Endothelial cell of umbilical vein (primary cell): Measurements from ENCODE around the gene COL5A1. TPM values are rescaled to one million over a fixed set of nuclear protein-coding genes. Genes with fewer than 3 reads are reported as not detected.

Experiments used
- BruUV-seq: library from RNA; stranded (reverse); fragments of 400-500 nt; replicated peaks from 2 replicates; lab custom pipeline; 2021; lab: Mats Ljungman, UMichigan
- CTCF ChIA-PET: fragments of 300-600, 350-600 bp; sonication (Branson Sonifier 250); formaldehyde crosslinking; loops from one replicate; lab custom pipeline; 2021; ENCODE audit warnings: antibody characterized with exemption, inconsistent platforms; lab: Charles Lee
- POLR2A ChIA-PET: fragments of 300-600, 350-600 bp; sonication (Branson Sonifier 250); formaldehyde crosslinking; loops from one replicate; lab custom pipeline; 2021; ENCODE audit warnings: antibody characterized with exemption, inconsistent platforms; lab: Charles Lee
- DNase-seq: peaks from one replicate; pipeline ENCODE4 v3.0.0-alpha.2; 2011; ENCODE audit warnings: low read depth, low spot score
- FAIRE-seq: peaks from 2 replicates; lab custom pipeline; 2011; peaks lifted over from hg19 to GRCh38; lab: Jason Lieb, UNC
- H2AFZ ChIP-seq: 2 replicates; pipeline ENCODE4 v1.6.0; 2012; ENCODE audit warnings: low read depth, low read length, control low read depth, inconsistent platforms
- H3K27ac ChIP-seq: 2 replicates; pipeline ENCODE4 v1.5.1; 2011; ENCODE audit warnings: low read depth, mild to moderate bottlenecking, control low read depth, low read length, moderate library complexity; ENCODE audit not compliant: insufficient read depth
- H3K27me3 ChIP-seq, 2 experiments: 2 replicates each; pipeline versions ENCODE4 v1.6.0 to v1.6.1; 2011; ENCODE audit warnings: low read length in 2 of 2, mixed read lengths in 1 of 2; ENCODE audit not compliant: control insufficient read depth in 2 of 2, insufficient read depth in 2 of 2
- H3K36me3 ChIP-seq, 2 experiments: 2 replicates in 1 of 2; 3 replicates in 1 of 2; pipeline ENCODE4 v1.5.1; 2011; ENCODE audit warnings: low read length in 2 of 2, mild to moderate bottlenecking in 1 of 2, moderate library complexity in 1 of 2; ENCODE audit not compliant: control insufficient read depth in 2 of 2, insufficient read depth in 2 of 2; ENCODE audit errors: extremely low read depth in 1 of 2
- H3K4me1 ChIP-seq: 3 replicates; pipeline ENCODE4 v1.5.1; 2011; ENCODE audit warnings: mild to moderate bottlenecking, low read length; ENCODE audit not compliant: control insufficient read depth, insufficient read depth; ENCODE audit errors: extremely low read depth
- H3K4me2 ChIP-seq: 2 replicates; pipeline ENCODE4 v1.6.1; 2011; ENCODE audit warnings: low read length, control low read depth, mixed read lengths; ENCODE audit not compliant: insufficient read depth
- H3K4me3 ChIP-seq, 3 experiments: fragments of 200-600 bp in 1 of 3; sonication (generic), shearing (Covaris generic) in 1 of 3; replicated peaks in 1 of 3; 2 replicates each; pipeline ENCODE4 v1.5.1; 2011 to 2016; ENCODE audit warnings: control low read depth in 3 of 3, low read length in 3 of 3, mild to moderate bottlenecking in 2 of 3, inconsistent platforms in 1 of 3, low read depth in 1 of 3, moderate library complexity in 1 of 3; ENCODE audit not compliant: insufficient read depth in 1 of 3
- H3K79me2 ChIP-seq: 2 replicates; pipeline ENCODE4 v1.6.0; 2012; ENCODE audit warnings: low read length, inconsistent platforms; ENCODE audit not compliant: control insufficient read depth, insufficient read depth
- H3K9ac ChIP-seq: replicated peaks from 2 replicates; pipeline ENCODE3; 2011; ENCODE audit warnings: low read length, control low read depth; ENCODE audit not compliant: insufficient read depth; ENCODE audit errors: extremely low read depth
- H3K9me1 ChIP-seq: replicated peaks from 3 replicates; pipeline ENCODE4 v1.6.0; 2011; ENCODE audit warnings: mild to moderate bottlenecking, low read length; ENCODE audit not compliant: control insufficient read depth, insufficient read depth; ENCODE audit errors: extremely low read depth
- H3K9me3 ChIP-seq: replicated peaks from 2 replicates; pipeline ENCODE4 v1.5.1; 2012; ENCODE audit warnings: low read length, inconsistent platforms; ENCODE audit not compliant: control insufficient read depth, insufficient read depth
- H4K20me1 ChIP-seq: replicated peaks from 2 replicates; pipeline ENCODE3; 2011; ENCODE audit warnings: mild to moderate bottlenecking, low read length; ENCODE audit not compliant: control insufficient read depth, insufficient read depth; ENCODE audit errors: extremely low read depth
- CTCF ChIP-seq, 2 donors: IDR thresholded peaks; 1 replicate in 1 of 2; 2 replicates in 1 of 2; pipeline ENCODE4 v1.5.1; 2011; ENCODE audit warnings: low read length in 2 of 2, mild to moderate bottlenecking in 2 of 2, moderate library complexity in 2 of 2, control low read depth in 1 of 2, inconsistent platforms in 1 of 2, low read depth in 1 of 2; ENCODE audit not compliant: insufficient read depth in 1 of 2; ENCODE audit errors: extremely low read depth in 1 of 2
- EZH2 ChIP-seq: IDR thresholded peaks from 2 replicates; pipeline ENCODE4 v1.6.1; 2012; ENCODE audit warnings: borderline replicate concordance, low read depth, mild to moderate bottlenecking, moderate library complexity, low read length, inconsistent platforms; ENCODE audit not compliant: severe bottlenecking
- FOS ChIP-seq: IDR thresholded peaks from 2 replicates; pipeline ENCODE4 v1.6.1; 2011; ENCODE audit warnings: mild to moderate bottlenecking, low read length, moderate library complexity, borderline replicate concordance; ENCODE audit not compliant: insufficient read depth
- GATA2 ChIP-seq: IDR thresholded peaks from 2 replicates; pipeline ENCODE4 v1.7.0; 2011; ENCODE audit warnings: low read depth, mild to moderate bottlenecking, moderate library complexity, mixed read lengths, low read length; ENCODE audit not compliant: insufficient read length, insufficient read depth
- JUN ChIP-seq: IDR thresholded peaks from 2 replicates; pipeline ENCODE4 v1.6.1; 2011; ENCODE audit warnings: borderline replicate concordance, low read depth; ENCODE audit not compliant: insufficient read length, insufficient read depth
- MAX ChIP-seq: IDR thresholded peaks from 2 replicates; pipeline ENCODE4 v1.6.1; 2011; ENCODE audit not compliant: insufficient read depth, insufficient read length
- MYC ChIP-seq: IDR thresholded peaks from one replicate; pipeline ENCODE4 v1.6.1; 2011; ENCODE audit warnings: mild to moderate bottlenecking, low read depth, low read length
- POLR2A ChIP-seq: IDR thresholded peaks from 2 replicates; pipeline ENCODE4 v1.6.1; 2012; ENCODE audit warnings: low read depth, mild to moderate bottlenecking, control low read depth, low read length
- POLR2AphosphoS5 ChIP-seq: IDR thresholded peaks from 2 replicates; pipeline ENCODE4 v1.6.1; 2012; ENCODE audit warnings: low read depth, mild to moderate bottlenecking, control low read depth, low read length, moderate library complexity; ENCODE audit not compliant: insufficient read depth
- dilution Hi-C: fragments of 300-500 bp; cut with MboI; formaldehyde crosslinking; loops from one replicate; pipeline ENCODE4 v1.15.0; 2019; ENCODE audit warnings: low sequenced_read_pairs; ENCODE audit not compliant: extremely low pct_ligation_motif_present
- intact Hi-C: fragments of 100-400 bp; cut with micrococcal nuclease; formaldehyde crosslinking; loops from one replicate; pipeline ENCODE4 v1.10.0; 2022
- polyA plus RNA-seq, 4 experiments: library from polyadenylated mRNA; depleted of rRNA in 3 of 4; stranded (reverse) in 3 of 4; unstranded in 1 of 4; fragments of >200 nt; gene quantifications; 2 replicates each; pipeline versions ENCODE4 v1.2.1 to v1.2.3, GENCODE V29; 2011 to 2012; ENCODE audit warnings: missing spikeins in 1 of 4
- total RNA-seq: library from RNA; stranded (reverse); gene quantifications from 2 replicates; pipeline ENCODE4 v1.2.3, GENCODE V29; 2021

COL5A1 gene
- total and polyA plus RNA-seq, 2 donors (not counting 3 experiments of a cell fraction or from before 2014, with no cell fraction given), result 97.4 to 175 TPM

- no peaks in the 10 kb centered on the region for H3K9me1 ChIP-seq
- H3K4me3 ChIP-seq, result no peak overlapping the region
- BruUV-seq, result no TSS peak
- peaks cover 7 to 27% of the 10 kb centered on the region in 2 experiments for H3K36me3 ChIP-seq
- no peak overlapping the region for H3K4me2 ChIP-seq
- H3K9me3 ChIP-seq, result no peaks in the 10 kb centered on the region
- dilution Hi-C loops, result no loop called here
- intact Hi-C loops, result no loop called here
- no peaks in the 10 kb centered on the region for H4K20me1 ChIP-seq
- H3K27me3 ChIP-seq, result no peaks in the 10 kb centered on the region
- ChIA-PET POLR2A (no interaction called here), CTCF (interaction anchor here (1.9 kb wide), 1 partner anchor 12 kb away, joined by 6 read pairs; no protein-coding TSS in a partner anchor)
- no peaks in the 10 kb centered on the region for H3K79me2 ChIP-seq
- no peak overlapping the region for H2AFZ ChIP-seq
- no peak overlapping the region for H3K27ac ChIP-seq
- FAIRE-seq (no peak), DNase-seq (no peak)
- H3K9ac ChIP-seq, result no peak overlapping the region
- TF ChIP-seq JUN, result no peak
- no peak for TF ChIP-seq MAX
- no peak for TF ChIP-seq FOS
- TF ChIP-seq MYC, result no peak
- no peak for TF ChIP-seq CTCF (IDR thresholded peaks at IDR 0.05; ENCODE audit: extremely low read depth in 1 of 2, insufficient read depth in 1 of 2, low read depth in 1 of 2, low read length in 2 of 2)
- TF ChIP-seq EZH2, result no peak
- TF ChIP-seq POLR2AphosphoS5, result no peak
- no peak for TF ChIP-seq POLR2A
- no peak for TF ChIP-seq GATA2
- H3K4me1 ChIP-seq, result no peaks in the 10 kb centered on the region
These were observed 60.1 kb downstream of the COL5A1 start for GRCh38 chr9:134701581-134702259.
